ENCODE data around the gene TMEM273.

TMEM273 gene

GRCh38 chr10:49107111-49107886, 80.9 kb downstream of the TMEM273 start:
- TF ChIP-seq CTCF (conservative IDR thresholded peaks at IDR 0.05; ENCODE audit: low read depth, low read length), result no peak
- H3K4me3 ChIP-seq (ENCODE audit: low read depth, low read length), result no peak overlapping the region
- no peak for DNase-seq (ENCODE audit: low read depth)

GRCh38 chr10:49106451-49106850, 81.7 kb downstream of the TMEM273 start:
- TF ChIP-seq CTCF (conservative IDR thresholded peaks at IDR 0.05; ENCODE audit: low read depth, low read length), result no peak
- no peak overlapping the region for H3K4me3 ChIP-seq (ENCODE audit: low read depth, low read length)
- DNase-seq (ENCODE audit: low read depth), result no peak

- DNase-seq (ENCODE audit: low read depth), result no peak
- TF ChIP-seq CTCF (conservative IDR thresholded peaks at IDR 0.05; ENCODE audit: low read depth, low read length), result no peak
- H3K4me3 ChIP-seq (ENCODE audit: low read depth, low read length), result no peak overlapping the region
Observed at GRCh38 chr10:49105076-49105475, 83.1 kb downstream of the TMEM273 start.

All from choroid plexus epithelial cell (primary cell).